Measurements from ENCODE around the gene FAM168A. TPM values are rescaled to one million over a fixed set of nuclear protein-coding genes. Genes with fewer than 3 reads are reported as not detected.

The FAM168A gene
- total and polyA plus RNA-seq, 7 donors = 5.3 to 28.6 (median 18.1) TPM

GRCh38 chr11:73513707-73514106 is 84.2 kb downstream of the FAM168A start:
- no peak for DNase-seq
- Histone ChIP-seq H3K4me3 (no peak overlapping the region), H3K9me3 (no peaks in the 10 kb centered on the region), H3K27ac (no peak overlapping the region), H3K27me3 (ENCODE audit: insufficient read depth in 3 of 3, low read length in 2 of 3) (no peaks in the 10 kb centered on the region), H3K36me3 (ENCODE audit: insufficient read depth in 1 of 2, low read depth in 1 of 2) (no peaks in the 10 kb centered on the region), H3K4me1 (peaks cover 4% of the 10 kb centered on the region)
- TF ChIP-seq, protein P1, sequence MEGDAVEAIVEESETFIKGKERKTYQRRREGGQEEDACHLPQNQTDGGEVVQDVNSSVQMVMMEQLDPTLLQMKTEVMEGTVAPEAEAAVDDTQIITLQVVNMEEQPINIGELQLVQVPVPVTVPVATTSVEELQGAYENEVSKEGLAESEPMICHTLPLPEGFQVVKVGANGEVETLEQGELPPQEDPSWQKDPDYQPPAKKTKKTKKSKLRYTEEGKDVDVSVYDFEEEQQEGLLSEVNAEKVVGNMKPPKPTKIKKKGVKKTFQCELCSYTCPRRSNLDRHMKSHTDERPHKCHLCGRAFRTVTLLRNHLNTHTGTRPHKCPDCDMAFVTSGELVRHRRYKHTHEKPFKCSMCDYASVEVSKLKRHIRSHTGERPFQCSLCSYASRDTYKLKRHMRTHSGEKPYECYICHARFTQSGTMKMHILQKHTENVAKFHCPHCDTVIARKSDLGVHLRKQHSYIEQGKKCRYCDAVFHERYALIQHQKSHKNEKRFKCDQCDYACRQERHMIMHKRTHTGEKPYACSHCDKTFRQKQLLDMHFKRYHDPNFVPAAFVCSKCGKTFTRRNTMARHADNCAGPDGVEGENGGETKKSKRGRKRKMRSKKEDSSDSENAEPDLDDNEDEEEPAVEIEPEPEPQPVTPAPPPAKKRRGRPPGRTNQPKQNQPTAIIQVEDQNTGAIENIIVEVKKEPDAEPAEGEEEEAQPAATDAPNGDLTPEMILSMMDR (IDR thresholded peaks at IDR 0.05) = no peak
- intact Hi-C loops (cut with DNase I) = no loop called here
- ATAC-seq = no peak
- 71 to 89% (median 82%) methylated on average over 2 of the region's 2 CpGs for WGBS, 3 donors

GRCh38 chr11:73510877-73511276 is 87.0 kb downstream of the FAM168A start:
- Histone ChIP-seq H3K36me3 (ENCODE audit: insufficient read depth in 1 of 2, low read depth in 1 of 2) (no peaks in the 10 kb centered on the region), H3K4me1 (peaks cover 4% of the 10 kb centered on the region), H3K4me3 (no peak overlapping the region), H3K27me3 (ENCODE audit: insufficient read depth in 3 of 3, low read length in 2 of 3) (no peaks in the 10 kb centered on the region), H3K27ac (no peak overlapping the region), H3K9me3 (no peaks in the 10 kb centered on the region)
- WGBS, 3 donors = 48 to 62% (median 53%) methylated on average over 4 of the region's 4 CpGs
- DNase-seq (no peak), ATAC-seq (no peak)
- intact Hi-C loops (cut with DNase I) = no loop called here
- TF ChIP-seq, protein P1 (IDR thresholded peaks at IDR 0.05) = no peak

DNA sequence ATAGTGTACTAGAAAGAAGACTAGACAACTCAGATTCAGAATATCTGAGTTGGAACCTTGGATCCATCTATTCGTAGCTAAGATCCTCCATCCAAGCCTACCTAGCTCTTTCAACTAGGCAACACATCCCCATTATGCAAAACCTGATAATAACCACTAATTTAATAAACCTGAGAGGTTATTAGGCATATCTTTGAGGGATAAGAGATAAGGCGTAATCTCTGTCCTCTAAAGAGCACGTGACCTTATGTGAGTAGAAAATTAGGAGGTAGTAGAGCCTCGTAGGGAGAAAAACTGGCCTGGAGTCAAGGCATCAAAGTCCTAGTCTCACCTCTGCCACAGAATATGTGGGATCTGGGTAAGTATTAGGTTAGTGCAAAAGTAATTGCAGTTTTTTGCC is 87.8 kb downstream of the FAM168A start:
- no peaks in the 10 kb centered on the region for H3K9me3 ChIP-seq
- intact Hi-C loops (cut with DNase I) = no loop called here
- H3K27ac ChIP-seq = no peak overlapping the region
- no peaks in the 10 kb centered on the region for H3K36me3 ChIP-seq (ENCODE audit: insufficient read depth in 1 of 2, low read depth in 1 of 2)
- TF ChIP-seq, protein P1 (IDR thresholded peaks at IDR 0.05) = no peak
- ATAC-seq (no peak), DNase-seq (no peak)
- no peak overlapping the region for H3K4me3 ChIP-seq
- H3K4me1 ChIP-seq = peaks cover 4% of the 10 kb centered on the region
- no peaks in the 10 kb centered on the region for H3K27me3 ChIP-seq (ENCODE audit: insufficient read depth in 3 of 3, low read length in 2 of 3)
- 88 to 93% (median 89%) methylated on average over 4 of the region's 4 CpGs for WGBS, 3 donors

DNA sequence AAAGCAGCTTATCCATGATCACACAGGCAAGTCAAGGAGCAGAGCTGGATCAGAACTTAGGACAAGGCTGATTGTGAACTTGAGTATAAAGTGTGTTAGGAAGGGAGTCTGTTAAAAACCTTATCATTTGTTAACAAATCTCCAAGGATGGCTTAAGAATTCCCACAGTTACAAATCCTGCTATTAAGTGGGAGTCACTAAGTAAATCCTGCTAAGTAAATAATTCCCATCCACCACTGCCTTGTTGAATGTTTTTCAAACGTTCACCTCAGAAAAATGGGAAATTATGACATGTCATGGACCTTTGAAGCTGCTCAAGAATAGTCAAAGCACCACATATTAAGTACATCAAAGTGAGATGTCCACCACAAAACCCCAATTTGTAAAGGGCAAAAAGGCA is 88.7 kb downstream of the FAM168A start:
- intact Hi-C loops (cut with DNase I) = no loop called here

More for the DNA sequence above, 88.7 kb downstream of the FAM168A start:
- TF ChIP-seq, protein P1 (IDR thresholded peaks at IDR 0.05) = no peak
- Histone ChIP-seq H3K4me3 (no peak overlapping the region), H3K27me3 (ENCODE audit: insufficient read depth in 3 of 3, low read length in 2 of 3) (no peaks in the 10 kb centered on the region), H3K36me3 (ENCODE audit: insufficient read depth in 1 of 2, low read depth in 1 of 2) (no peaks in the 10 kb centered on the region), H3K27ac (no peak overlapping the region), H3K9me3 (no peaks in the 10 kb centered on the region), H3K4me1 (peaks cover 4% of the 10 kb centered on the region)
- DNase-seq (no peak), ATAC-seq (no peak)
- WGBS, 3 donors = 46 to 52% (median 50%) methylated on average over 1 of the region's 1 CpG
